ENCODE data around the gene BAG3.

The BAG3 gene

DNA sequence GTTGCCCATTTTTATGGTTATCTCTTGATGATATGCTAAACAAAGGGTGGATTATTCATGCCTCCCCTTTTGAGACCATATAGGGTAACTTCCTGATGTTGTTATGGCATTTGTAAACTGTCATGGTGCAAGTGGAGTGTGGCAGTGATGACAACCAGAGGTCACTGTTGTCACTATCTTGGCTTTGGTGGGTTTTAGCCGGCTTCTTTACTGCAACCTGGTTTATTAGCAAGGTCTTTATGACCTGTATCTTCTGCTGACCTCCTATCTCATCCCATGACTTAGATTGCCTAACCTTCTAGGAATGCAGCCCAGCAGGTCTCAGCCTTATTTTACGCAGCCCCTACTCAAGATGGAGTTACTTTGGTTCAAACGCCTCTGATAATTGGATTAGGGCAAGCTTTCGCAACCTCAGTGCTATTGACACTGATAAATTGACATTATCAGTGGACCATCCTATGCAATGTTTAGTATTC is 36.9 kb downstream of the BAG3 start:
- TF ChIP-seq, protein P1, sequence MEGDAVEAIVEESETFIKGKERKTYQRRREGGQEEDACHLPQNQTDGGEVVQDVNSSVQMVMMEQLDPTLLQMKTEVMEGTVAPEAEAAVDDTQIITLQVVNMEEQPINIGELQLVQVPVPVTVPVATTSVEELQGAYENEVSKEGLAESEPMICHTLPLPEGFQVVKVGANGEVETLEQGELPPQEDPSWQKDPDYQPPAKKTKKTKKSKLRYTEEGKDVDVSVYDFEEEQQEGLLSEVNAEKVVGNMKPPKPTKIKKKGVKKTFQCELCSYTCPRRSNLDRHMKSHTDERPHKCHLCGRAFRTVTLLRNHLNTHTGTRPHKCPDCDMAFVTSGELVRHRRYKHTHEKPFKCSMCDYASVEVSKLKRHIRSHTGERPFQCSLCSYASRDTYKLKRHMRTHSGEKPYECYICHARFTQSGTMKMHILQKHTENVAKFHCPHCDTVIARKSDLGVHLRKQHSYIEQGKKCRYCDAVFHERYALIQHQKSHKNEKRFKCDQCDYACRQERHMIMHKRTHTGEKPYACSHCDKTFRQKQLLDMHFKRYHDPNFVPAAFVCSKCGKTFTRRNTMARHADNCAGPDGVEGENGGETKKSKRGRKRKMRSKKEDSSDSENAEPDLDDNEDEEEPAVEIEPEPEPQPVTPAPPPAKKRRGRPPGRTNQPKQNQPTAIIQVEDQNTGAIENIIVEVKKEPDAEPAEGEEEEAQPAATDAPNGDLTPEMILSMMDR (IDR thresholded peaks at IDR 0.05; ENCODE audit: poor library complexity, severe bottlenecking): no peak
- Histone ChIP-seq H3K27me3 (ENCODE audit: insufficient read depth, poor library complexity, severe bottlenecking) (no peaks in the 10 kb centered on the region), H3K4me1 (ENCODE audit: insufficient read depth, poor library complexity, severe bottlenecking) (peaks cover 14% of the 10 kb centered on the region), H3K9me3 (ENCODE audit: severe bottlenecking) (no peaks in the 10 kb centered on the region), H3K27ac (ENCODE audit: poor library complexity, severe bottlenecking) (peak overlapping the region; percentile 90), H3K4me3 (ENCODE audit: severe bottlenecking) (no peak overlapping the region), H3K36me3 (ENCODE audit: low read depth) (no peaks in the 10 kb centered on the region)
- ATAC-seq (ENCODE audit: low read depth) (no peak), DNase-seq (ENCODE audit: low spot score) (no peak)

DNA sequence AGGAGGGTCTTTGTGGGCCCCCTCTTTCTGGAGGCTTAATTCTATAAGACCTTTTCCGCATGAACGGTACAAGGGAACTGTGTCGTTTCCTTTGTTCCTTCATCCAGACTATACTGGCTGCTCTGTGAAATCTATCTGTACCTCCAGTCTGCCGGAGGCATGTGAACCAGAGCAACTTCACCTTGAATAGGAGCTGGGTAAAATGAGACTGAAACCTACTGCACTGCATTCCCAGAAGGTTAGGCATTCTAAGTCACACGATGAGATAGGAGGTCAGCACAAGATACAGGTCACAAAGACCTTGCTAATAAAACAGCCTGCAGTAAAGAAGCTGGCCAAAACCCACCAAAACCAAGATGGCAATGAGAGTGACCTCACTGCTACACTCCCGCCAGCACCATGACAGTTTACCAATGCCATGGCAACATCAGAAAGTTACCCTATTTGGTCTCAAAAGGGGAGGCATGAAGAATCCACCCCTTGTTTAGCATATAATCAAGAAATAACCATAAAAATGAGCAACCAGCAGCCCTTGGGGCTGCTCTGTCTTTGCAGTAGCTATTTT is 37.9 kb downstream of the BAG3 start:
- ATAC-seq (ENCODE audit: low read depth): no peak
- TF ChIP-seq, protein P1 (IDR thresholded peaks at IDR 0.05; ENCODE audit: poor library complexity, severe bottlenecking): no peak
- H3K4me3 ChIP-seq (ENCODE audit: severe bottlenecking): no peak overlapping the region
- no peaks in the 10 kb centered on the region for H3K9me3 ChIP-seq (ENCODE audit: severe bottlenecking)
- H3K4me1 ChIP-seq (ENCODE audit: insufficient read depth, poor library complexity, severe bottlenecking): peaks cover 13% of the 10 kb centered on the region
- no peaks in the 10 kb centered on the region for H3K36me3 ChIP-seq (ENCODE audit: low read depth)
- H3K27me3 ChIP-seq (ENCODE audit: insufficient read depth, poor library complexity, severe bottlenecking): no peaks in the 10 kb centered on the region
- no peak overlapping the region for H3K27ac ChIP-seq (ENCODE audit: poor library complexity, severe bottlenecking)
- no peak for DNase-seq (ENCODE audit: low spot score)

DNA sequence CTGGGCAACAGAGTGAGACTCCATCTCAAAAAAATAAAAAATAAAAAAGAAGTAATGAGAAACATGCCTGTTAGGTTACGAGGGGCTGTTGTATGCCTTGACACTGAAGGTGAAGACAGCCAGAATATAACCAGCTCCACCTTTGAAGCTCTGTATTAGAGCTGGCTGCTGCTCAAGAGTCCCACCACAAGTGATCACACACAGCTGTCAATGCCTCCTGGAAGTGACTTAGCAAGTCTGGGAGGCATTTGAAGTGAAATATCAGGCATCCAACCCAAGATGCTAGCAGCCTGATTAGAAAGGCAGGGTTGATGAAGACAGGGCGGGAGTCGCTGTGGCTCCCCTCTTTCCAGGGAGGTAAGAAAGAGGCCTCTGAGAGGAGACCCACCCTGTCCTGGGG is 40.5 kb downstream of the BAG3 start:
- Histone ChIP-seq H3K4me3 (ENCODE audit: severe bottlenecking) (no peak overlapping the region), H3K27ac (ENCODE audit: poor library complexity, severe bottlenecking) (no peak overlapping the region), H3K36me3 (ENCODE audit: low read depth) (no peaks in the 10 kb centered on the region), H3K9me3 (ENCODE audit: severe bottlenecking) (no peaks in the 10 kb centered on the region), H3K4me1 (ENCODE audit: insufficient read depth, poor library complexity, severe bottlenecking) (peaks cover 13% of the 10 kb centered on the region), H3K27me3 (ENCODE audit: insufficient read depth, poor library complexity, severe bottlenecking) (no peaks in the 10 kb centered on the region)
- TF ChIP-seq, protein P1 (IDR thresholded peaks at IDR 0.05; ENCODE audit: poor library complexity, severe bottlenecking): no peak
- ATAC-seq (ENCODE audit: low read depth) (no peak), DNase-seq (ENCODE audit: low spot score) (no peak)

DNA sequence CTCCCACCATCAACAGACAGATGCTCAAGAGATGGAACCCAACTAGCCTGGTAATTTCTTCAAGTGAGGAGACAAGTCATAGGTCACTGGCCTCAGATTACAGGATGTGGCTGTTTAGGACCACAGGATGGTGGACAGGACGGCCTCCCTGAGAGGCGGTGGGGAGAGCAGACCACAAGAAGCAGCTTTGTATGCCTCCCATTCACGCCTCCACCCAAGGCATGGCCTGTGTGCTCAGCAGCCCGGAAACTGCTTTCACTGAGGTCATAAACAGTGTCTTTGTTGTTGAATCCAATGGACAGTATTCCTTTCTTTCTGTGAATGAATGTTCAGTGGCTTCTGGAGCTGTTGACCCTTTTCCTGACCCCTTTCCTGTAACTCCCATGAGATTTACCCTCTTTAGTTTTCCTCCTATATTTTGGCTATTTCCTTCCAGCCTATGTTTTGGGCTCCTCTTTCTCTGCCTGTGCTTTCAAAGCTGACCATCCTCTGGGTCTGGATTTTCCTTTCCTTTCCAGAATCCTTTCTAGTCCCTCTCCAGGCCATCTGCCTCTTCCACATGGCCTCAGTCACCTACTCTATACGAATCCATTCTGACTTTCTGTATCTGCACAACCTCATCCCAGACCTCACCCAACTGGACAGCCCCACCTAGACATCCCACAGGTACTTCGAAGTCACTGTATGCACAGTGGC is 42.2 kb downstream of the BAG3 start:
- Histone ChIP-seq H3K27me3 (ENCODE audit: insufficient read depth, poor library complexity, severe bottlenecking) (no peaks in the 10 kb centered on the region), H3K27ac (ENCODE audit: poor library complexity, severe bottlenecking) (no peak overlapping the region), H3K36me3 (ENCODE audit: low read depth) (no peaks in the 10 kb centered on the region), H3K4me3 (ENCODE audit: severe bottlenecking) (no peak overlapping the region), H3K4me1 (ENCODE audit: insufficient read depth, poor library complexity, severe bottlenecking) (no peaks in the 10 kb centered on the region), H3K9me3 (ENCODE audit: severe bottlenecking) (no peaks in the 10 kb centered on the region)
- ATAC-seq (ENCODE audit: low read depth) (no peak), DNase-seq (ENCODE audit: low spot score) (no peak)
- TF ChIP-seq, protein P1 (IDR thresholded peaks at IDR 0.05; ENCODE audit: poor library complexity, severe bottlenecking): no peak

DNA sequence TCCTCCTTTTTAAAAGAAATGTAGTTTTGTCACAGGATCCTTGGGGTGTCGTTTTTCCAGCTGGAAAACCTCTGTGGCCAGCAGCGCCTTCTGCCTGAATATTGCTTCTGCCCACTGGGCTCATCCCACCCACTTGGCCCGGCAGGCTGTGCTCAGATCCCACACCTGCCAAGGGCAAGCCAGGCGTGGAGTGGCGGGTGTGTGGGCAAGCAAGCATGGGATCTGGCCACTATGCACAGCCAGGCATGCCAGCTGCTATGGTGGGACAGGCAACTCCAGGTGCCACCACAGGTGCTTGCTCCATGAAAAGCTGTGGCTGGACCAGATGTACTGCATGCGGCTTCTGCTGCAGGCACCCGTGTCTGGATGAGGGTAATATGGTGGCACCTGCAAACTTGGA is 43.4 kb downstream of the BAG3 start:
- no peak overlapping the region for H3K4me3 ChIP-seq (ENCODE audit: severe bottlenecking)
- no peaks in the 10 kb centered on the region for H3K27me3 ChIP-seq (ENCODE audit: insufficient read depth, poor library complexity, severe bottlenecking)
- DNase-seq (ENCODE audit: low spot score) (no peak), ATAC-seq (ENCODE audit: low read depth) (no peak)
- H3K9me3 ChIP-seq (ENCODE audit: severe bottlenecking): no peaks in the 10 kb centered on the region
- H3K4me1 ChIP-seq (ENCODE audit: insufficient read depth, poor library complexity, severe bottlenecking): no peaks in the 10 kb centered on the region
- no peaks in the 10 kb centered on the region for H3K36me3 ChIP-seq (ENCODE audit: low read depth)
- H3K27ac ChIP-seq (ENCODE audit: poor library complexity, severe bottlenecking): no peak overlapping the region
- TF ChIP-seq, protein P1 (IDR thresholded peaks at IDR 0.05; ENCODE audit: poor library complexity, severe bottlenecking): no peak
